GM23338 (cell line): ENCODE measurements around the gene SFTPB. TPM values are rescaled to one million over a fixed set of nuclear protein-coding genes. Genes with fewer than 3 reads are reported as not detected.

Source experiments
- ATAC-seq: fragments of 200-7000 bp; cut with Tn5 transposase; 3 replicates; pipeline ENCODE4 v1.9.1; 2020
- DNase-seq: peaks from one replicate; pipeline ENCODE4 v3.0.0-alpha.2; 2015; ENCODE audit warnings: low spot score
- H2AFZ ChIP-seq: fragments of 200-600 bp; sonication (generic); 2 replicates; pipeline ENCODE4 v1.8.0; 2016; ENCODE audit warnings: antibody characterized with exemption, mild to moderate bottlenecking, moderate library complexity
- H3F3A ChIP-seq: fragments of 200-600 bp; sonication (generic); replicated peaks from 2 replicates; pipeline ENCODE4 v1.8.0; 2017; ENCODE audit warnings: antibody characterized with exemption, mixed run types, low read depth
- H3K27ac ChIP-seq: fragments of 200-600 bp; sonication (generic); 2 replicates; pipeline ENCODE4 v1.6.1; 2016; ENCODE audit warnings: low read depth
- H3K27me3 ChIP-seq: fragments of 200-600 bp; sonication (generic); 2 replicates; pipeline ENCODE4 v1.8.0; 2016; ENCODE audit warnings: mild to moderate bottlenecking, mixed run types, moderate library complexity; ENCODE audit not compliant: insufficient read depth
- H3K36me3 ChIP-seq: fragments of 200-600 bp; sonication (generic); 2 replicates; pipeline ENCODE4 v1.8.0; 2016; ENCODE audit warnings: mild to moderate bottlenecking; ENCODE audit not compliant: insufficient read depth
- H3K4me1 ChIP-seq: fragments of 200-600 bp; sonication (generic); 2 replicates; pipeline ENCODE4 v1.8.0; 2016; ENCODE audit warnings: mild to moderate bottlenecking, moderate library complexity; ENCODE audit not compliant: insufficient read depth
- H3K4me2 ChIP-seq: fragments of 200-600 bp; sonication (generic); 2 replicates; pipeline ENCODE4 v1.7.1; 2017; ENCODE audit warnings: mixed run types
- H3K4me3 ChIP-seq: fragments of 200-600 bp; sonication (generic); 2 replicates; pipeline ENCODE4 v1.6.1; 2016; ENCODE audit warnings: mixed run types
- H3K79me2 ChIP-seq: fragments of 200-600 bp; sonication (generic); replicated peaks from 2 replicates; pipeline ENCODE4 v1.8.0; 2017; ENCODE audit warnings: mild to moderate bottlenecking; ENCODE audit not compliant: insufficient read depth
- H3K9me2 ChIP-seq: fragments of 200-600 bp; sonication (generic); 2 replicates; pipeline ENCODE4 v1.8.0; 2017; ENCODE audit not compliant: insufficient read depth
- H4K20me1 ChIP-seq: fragments of 200-600 bp; sonication (generic); replicated peaks from 2 replicates; pipeline ENCODE4 v1.8.0; 2017; ENCODE audit warnings: mild to moderate bottlenecking; ENCODE audit not compliant: insufficient read depth
- H3K27ac Mint-ChIP-seq: 2 replicates; pipeline ENCODE4 v1.8.0; 2020; ENCODE audit warnings: inconsistent platforms, mild to moderate bottlenecking, moderate library complexity, mixed read lengths
- H3K27me3 Mint-ChIP-seq: 3 replicates; pipeline ENCODE4 v1.8.0; 2022; ENCODE audit warnings: low read depth, mild to moderate bottlenecking, moderate library complexity, mixed read lengths, inconsistent platforms; ENCODE audit not compliant: insufficient read depth, poor library complexity
- H3K36me3 Mint-ChIP-seq: 3 replicates; pipeline ENCODE4 v1.8.0; 2021; ENCODE audit warnings: low read depth, mild to moderate bottlenecking, inconsistent platforms, moderate library complexity, mixed read lengths
- H3K4me1 Mint-ChIP-seq: 3 replicates; pipeline ENCODE4 v1.8.0; 2020; ENCODE audit warnings: mild to moderate bottlenecking, inconsistent platforms, mixed read lengths
- H3K4me3 Mint-ChIP-seq: 3 replicates; pipeline ENCODE4 v1.8.0; 2021; ENCODE audit warnings: moderate library complexity, mild to moderate bottlenecking, inconsistent platforms, mixed read lengths
- H3K9me3 Mint-ChIP-seq: 3 replicates; pipeline ENCODE4 v1.8.0; 2020; ENCODE audit warnings: moderate library complexity, mild to moderate bottlenecking, inconsistent platforms, mixed read lengths
- CREB1 ChIP-seq: fragments of 250-450 bp; sonication (Bioruptor Pico); IDR thresholded peaks from 2 replicates; pipeline ENCODE4 v1.5.0; 2020; ENCODE audit warnings: low read depth, mild to moderate bottlenecking, moderate library complexity
- EZH2 ChIP-seq: fragments of 200-600 bp; sonication (generic); IDR thresholded peaks from one replicate; pipeline ENCODE4 v1.8.0; 2017; ENCODE audit warnings: antibody characterized with exemption, mild to moderate bottlenecking, low read depth; ENCODE audit not compliant: unreplicated experiment
- EZH2phosphoT487 ChIP-seq: fragments of 200-600 bp; sonication (generic); IDR thresholded peaks from one replicate; pipeline ENCODE4 v1.8.1; 2018; ENCODE audit warnings: antibody characterized with exemption; ENCODE audit not compliant: unreplicated experiment
- JUNB ChIP-seq: IDR thresholded peaks from one replicate; pipeline ENCODE4 v1.6.1; 2016; ENCODE audit warnings: antibody characterized with exemption; ENCODE audit not compliant: unreplicated experiment
- NANOG ChIP-seq: IDR thresholded peaks from 2 replicates; pipeline ENCODE4 v1.6.1; 2016; ENCODE audit warnings: antibody characterized with exemption, borderline replicate concordance
- POLR2AphosphoS5 ChIP-seq: IDR thresholded peaks from 2 replicates; pipeline ENCODE4 v1.6.1; 2016; ENCODE audit warnings: antibody characterized with exemption, low read depth
- STAT1 ChIP-seq: IDR thresholded peaks from one replicate; pipeline ENCODE4 v1.6.1; 2016; ENCODE audit warnings: antibody characterized with exemption; ENCODE audit not compliant: unreplicated experiment
- ZNF114 ChIP-seq: fragments of 250-450 bp; sonication (Bioruptor Pico); IDR thresholded peaks from 2 replicates; pipeline ENCODE4 v1.5.0; 2020; ENCODE audit warnings: mild to moderate bottlenecking, moderate library complexity
- ZNF331 ChIP-seq: fragments of 250-450 bp; sonication (Bioruptor Pico); IDR thresholded peaks from 2 replicates; pipeline ENCODE4 v1.5.0; 2020; ENCODE audit warnings: low read depth, mild to moderate bottlenecking, moderate library complexity
- polyA plus RNA-seq: library from polyadenylated mRNA; unstranded; fragments of >200 nt; fragmentation: Nextera tagmentation; extraction: Ambion mirVana; gene quantifications from 2 replicates; pipeline ENCODE4 v1.2.1, GENCODE V29; 2016
- total RNA-seq: library from RNA; depleted of rRNA; stranded (reverse); fragments of >200 nt; shearing (Covaris generic); gene quantifications from 2 replicates; pipeline ENCODE4 v1.2.3, GENCODE V29; 2014
- TF ChIP-seq, protein P1 (sequence below): fragments of 250-450 bp; sonication (Bioruptor Pico); IDR thresholded peaks from 2 replicates; pipeline ENCODE4 v1.5.0; 2020; ENCODE audit warnings: mild to moderate bottlenecking, moderate library complexity
- TF ChIP-seq, protein P2 (sequence below), 2 experiments: fragments of 200-600 bp in 1 of 2; sonication (generic) in 1 of 2; conservative IDR thresholded peaks; 2 replicates each; pipeline versions ENCODE4 v1.5.1 to v1.6.1; 2016 to 2017; ENCODE audit warnings: antibody characterized with exemption in 2 of 2, low read depth in 2 of 2, mild to moderate bottlenecking in 2 of 2, moderate library complexity in 1 of 2
- TF ChIP-seq, protein P3 (sequence below): IDR thresholded peaks from 2 replicates; pipeline ENCODE4 v1.6.1; 2016; ENCODE audit warnings: antibody characterized with exemption
- TF ChIP-seq, protein P4 (sequence below): IDR thresholded peaks from one replicate; pipeline ENCODE4 v1.6.1; 2018; ENCODE audit warnings: antibody characterized with exemption; ENCODE audit not compliant: unreplicated experiment

SFTPB gene
- total and polyA plus RNA-seq, 2 experiments from 2014 or later: 0.06 TPM; not detected in 1

DNA sequence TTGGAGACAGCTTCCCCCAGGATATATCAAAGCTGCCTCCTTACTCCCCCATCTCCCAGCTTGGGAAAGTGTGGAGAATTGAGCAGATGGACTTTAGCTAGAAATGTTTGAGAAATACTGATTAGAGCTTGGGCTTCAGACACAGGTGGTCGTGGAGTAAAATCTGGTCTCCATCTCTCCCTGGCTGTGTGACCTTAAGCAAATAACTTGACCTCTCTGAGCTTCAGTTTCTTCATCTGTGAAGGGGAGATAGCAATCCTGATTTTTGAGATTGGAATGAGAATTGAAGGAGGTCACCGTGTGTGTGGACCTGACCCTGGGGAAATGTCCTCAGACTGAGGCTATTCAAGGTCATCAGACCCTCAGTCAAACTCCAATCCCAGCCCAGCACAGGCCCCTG is 29.7 kb upstream of the SFTPB start:
- Mint-ChIP-seq H3K36me3 (no peaks in the 10 kb centered on the region), H3K4me3 (no peak overlapping the region), H3K4me1 (peaks cover 27% of the 10 kb centered on the region), H3K27me3 (peaks cover 6% of the 10 kb centered on the region), H3K27ac (no peak overlapping the region), H3K9me3 (no peaks in the 10 kb centered on the region; the same call in 2 of the 3 replicates)
- Histone ChIP-seq H3K79me2 (no peaks in the 10 kb centered on the region), H3K4me2 (no peak overlapping the region), H3K27me3 (no peaks in the 10 kb centered on the region), H3K4me3 (no peak overlapping the region), H4K20me1 (no peaks in the 10 kb centered on the region), H2AFZ (no peak overlapping the region), H3K36me3 (no peaks in the 10 kb centered on the region), H3K27ac (no peak overlapping the region), H3K9me2 (no peaks in the 10 kb centered on the region), H3F3A (no peaks in the 10 kb centered on the region), H3K4me1 (peaks cover 14% of the 10 kb centered on the region)
- no peak for DNase-seq
- TF ChIP-seq NANOG (no peak), JUNB (no peak), POLR2AphosphoS5 (no peak), EZH2 (no peak), EZH2phosphoT487 (no peak), ZNF331 (CRISPR knock-in tag) (no peak), ZNF114 (no peak), CREB1 (CRISPR knock-in tag) (no peak), STAT1 (no peak)
- TF ChIP-seq, protein P1, sequence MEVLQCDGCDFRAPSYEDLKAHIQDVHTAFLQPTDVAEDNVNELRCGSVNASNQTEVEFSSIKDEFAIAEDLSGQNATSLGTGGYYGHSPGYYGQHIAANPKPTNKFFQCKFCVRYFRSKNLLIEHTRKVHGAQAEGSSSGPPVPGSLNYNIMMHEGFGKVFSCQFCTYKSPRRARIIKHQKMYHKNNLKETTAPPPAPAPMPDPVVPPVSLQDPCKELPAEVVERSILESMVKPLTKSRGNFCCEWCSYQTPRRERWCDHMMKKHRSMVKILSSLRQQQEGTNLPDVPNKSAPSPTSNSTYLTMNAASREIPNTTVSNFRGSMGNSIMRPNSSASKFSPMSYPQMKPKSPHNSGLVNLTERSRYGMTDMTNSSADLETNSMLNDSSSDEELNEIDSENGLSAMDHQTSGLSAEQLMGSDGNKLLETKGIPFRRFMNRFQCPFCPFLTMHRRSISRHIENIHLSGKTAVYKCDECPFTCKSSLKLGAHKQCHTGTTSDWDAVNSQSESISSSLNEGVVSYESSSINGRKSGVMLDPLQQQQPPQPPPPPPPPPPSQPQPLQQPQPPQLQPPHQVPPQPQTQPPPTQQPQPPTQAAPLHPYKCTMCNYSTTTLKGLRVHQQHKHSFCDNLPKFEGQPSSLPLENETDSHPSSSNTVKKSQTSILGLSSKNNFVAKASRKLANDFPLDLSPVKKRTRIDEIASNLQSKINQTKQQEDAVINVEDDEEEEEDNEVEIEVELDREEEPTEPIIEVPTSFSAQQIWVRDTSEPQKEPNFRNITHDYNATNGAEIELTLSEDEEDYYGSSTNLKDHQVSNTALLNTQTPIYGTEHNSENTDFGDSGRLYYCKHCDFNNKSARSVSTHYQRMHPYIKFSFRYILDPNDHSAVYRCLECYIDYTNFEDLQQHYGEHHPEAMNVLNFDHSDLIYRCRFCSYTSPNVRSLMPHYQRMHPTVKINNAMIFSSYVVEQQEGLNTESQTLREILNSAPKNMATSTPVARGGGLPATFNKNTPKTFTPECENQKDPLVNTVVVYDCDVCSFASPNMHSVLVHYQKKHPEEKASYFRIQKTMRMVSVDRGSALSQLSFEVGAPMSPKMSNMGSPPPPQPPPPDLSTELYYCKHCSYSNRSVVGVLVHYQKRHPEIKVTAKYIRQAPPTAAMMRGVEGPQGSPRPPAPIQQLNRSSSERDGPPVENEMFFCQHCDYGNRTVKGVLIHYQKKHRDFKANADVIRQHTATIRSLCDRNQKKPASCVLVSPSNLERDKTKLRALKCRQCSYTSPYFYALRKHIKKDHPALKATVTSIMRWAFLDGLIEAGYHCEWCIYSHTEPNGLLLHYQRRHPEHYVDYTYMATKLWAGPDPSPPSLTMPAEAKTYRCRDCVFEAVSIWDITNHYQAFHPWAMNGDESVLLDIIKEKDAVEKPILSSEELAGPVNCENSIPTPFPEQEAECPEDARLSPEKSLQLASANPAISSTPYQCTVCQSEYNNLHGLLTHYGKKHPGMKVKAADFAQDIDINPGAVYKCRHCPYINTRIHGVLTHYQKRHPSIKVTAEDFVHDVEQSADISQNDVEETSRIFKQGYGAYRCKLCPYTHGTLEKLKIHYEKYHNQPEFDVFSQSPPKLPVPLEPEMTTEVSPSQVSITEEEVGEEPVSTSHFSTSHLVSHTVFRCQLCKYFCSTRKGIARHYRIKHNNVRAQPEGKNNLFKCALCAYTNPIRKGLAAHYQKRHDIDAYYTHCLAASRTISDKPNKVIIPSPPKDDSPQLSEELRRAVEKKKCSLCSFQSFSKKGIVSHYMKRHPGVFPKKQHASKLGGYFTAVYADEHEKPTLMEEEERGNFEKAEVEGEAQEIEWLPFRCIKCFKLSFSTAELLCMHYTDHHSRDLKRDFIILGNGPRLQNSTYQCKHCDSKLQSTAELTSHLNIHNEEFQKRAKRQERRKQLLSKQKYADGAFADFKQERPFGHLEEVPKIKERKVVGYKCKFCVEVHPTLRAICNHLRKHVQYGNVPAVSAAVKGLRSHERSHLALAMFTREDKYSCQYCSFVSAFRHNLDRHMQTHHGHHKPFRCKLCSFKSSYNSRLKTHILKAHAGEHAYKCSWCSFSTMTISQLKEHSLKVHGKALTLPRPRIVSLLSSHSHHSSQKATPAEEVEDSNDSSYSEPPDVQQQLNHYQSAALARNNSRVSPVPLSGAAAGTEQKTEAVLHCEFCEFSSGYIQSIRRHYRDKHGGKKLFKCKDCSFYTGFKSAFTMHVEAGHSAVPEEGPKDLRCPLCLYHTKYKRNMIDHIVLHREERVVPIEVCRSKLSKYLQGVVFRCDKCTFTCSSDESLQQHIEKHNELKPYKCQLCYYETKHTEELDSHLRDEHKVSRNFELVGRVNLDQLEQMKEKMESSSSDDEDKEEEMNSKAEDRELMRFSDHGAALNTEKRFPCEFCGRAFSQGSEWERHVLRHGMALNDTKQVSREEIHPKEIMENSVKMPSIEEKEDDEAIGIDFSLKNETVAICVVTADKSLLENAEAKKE: no peak
- TF ChIP-seq, protein P2, sequence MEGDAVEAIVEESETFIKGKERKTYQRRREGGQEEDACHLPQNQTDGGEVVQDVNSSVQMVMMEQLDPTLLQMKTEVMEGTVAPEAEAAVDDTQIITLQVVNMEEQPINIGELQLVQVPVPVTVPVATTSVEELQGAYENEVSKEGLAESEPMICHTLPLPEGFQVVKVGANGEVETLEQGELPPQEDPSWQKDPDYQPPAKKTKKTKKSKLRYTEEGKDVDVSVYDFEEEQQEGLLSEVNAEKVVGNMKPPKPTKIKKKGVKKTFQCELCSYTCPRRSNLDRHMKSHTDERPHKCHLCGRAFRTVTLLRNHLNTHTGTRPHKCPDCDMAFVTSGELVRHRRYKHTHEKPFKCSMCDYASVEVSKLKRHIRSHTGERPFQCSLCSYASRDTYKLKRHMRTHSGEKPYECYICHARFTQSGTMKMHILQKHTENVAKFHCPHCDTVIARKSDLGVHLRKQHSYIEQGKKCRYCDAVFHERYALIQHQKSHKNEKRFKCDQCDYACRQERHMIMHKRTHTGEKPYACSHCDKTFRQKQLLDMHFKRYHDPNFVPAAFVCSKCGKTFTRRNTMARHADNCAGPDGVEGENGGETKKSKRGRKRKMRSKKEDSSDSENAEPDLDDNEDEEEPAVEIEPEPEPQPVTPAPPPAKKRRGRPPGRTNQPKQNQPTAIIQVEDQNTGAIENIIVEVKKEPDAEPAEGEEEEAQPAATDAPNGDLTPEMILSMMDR (conservative IDR thresholded peaks at IDR 0.05; ENCODE audit: low read depth in 2 of 2): no peak
- TF ChIP-seq, protein P3, sequence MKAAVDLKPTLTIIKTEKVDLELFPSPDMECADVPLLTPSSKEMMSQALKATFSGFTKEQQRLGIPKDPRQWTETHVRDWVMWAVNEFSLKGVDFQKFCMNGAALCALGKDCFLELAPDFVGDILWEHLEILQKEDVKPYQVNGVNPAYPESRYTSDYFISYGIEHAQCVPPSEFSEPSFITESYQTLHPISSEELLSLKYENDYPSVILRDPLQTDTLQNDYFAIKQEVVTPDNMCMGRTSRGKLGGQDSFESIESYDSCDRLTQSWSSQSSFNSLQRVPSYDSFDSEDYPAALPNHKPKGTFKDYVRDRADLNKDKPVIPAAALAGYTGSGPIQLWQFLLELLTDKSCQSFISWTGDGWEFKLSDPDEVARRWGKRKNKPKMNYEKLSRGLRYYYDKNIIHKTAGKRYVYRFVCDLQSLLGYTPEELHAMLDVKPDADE: no peak
- TF ChIP-seq, protein P4, sequence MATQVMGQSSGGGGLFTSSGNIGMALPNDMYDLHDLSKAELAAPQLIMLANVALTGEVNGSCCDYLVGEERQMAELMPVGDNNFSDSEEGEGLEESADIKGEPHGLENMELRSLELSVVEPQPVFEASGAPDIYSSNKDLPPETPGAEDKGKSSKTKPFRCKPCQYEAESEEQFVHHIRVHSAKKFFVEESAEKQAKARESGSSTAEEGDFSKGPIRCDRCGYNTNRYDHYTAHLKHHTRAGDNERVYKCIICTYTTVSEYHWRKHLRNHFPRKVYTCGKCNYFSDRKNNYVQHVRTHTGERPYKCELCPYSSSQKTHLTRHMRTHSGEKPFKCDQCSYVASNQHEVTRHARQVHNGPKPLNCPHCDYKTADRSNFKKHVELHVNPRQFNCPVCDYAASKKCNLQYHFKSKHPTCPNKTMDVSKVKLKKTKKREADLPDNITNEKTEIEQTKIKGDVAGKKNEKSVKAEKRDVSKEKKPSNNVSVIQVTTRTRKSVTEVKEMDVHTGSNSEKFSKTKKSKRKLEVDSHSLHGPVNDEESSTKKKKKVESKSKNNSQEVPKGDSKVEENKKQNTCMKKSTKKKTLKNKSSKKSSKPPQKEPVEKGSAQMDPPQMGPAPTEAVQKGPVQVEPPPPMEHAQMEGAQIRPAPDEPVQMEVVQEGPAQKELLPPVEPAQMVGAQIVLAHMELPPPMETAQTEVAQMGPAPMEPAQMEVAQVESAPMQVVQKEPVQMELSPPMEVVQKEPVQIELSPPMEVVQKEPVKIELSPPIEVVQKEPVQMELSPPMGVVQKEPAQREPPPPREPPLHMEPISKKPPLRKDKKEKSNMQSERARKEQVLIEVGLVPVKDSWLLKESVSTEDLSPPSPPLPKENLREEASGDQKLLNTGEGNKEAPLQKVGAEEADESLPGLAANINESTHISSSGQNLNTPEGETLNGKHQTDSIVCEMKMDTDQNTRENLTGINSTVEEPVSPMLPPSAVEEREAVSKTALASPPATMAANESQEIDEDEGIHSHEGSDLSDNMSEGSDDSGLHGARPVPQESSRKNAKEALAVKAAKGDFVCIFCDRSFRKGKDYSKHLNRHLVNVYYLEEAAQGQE: no peak
- ATAC-seq: no peak
